SU-DHL-6 (cell line): ENCODE results near the gene BMP7.

Experiments
- CTCF ChIP-seq: fragments of 200-600 bp; sonication (generic); IDR thresholded peaks from one replicate; pipeline ENCODE4 v1.5.1; 2017; ENCODE audit warnings: antibody characterized with exemption, mild to moderate bottlenecking, low read length, moderate library complexity; ENCODE audit not compliant: insufficient read depth, poor library complexity, severe bottlenecking
- EZH2phosphoT487 ChIP-seq: fragments of 200-600 bp; sonication (generic), shearing (Covaris generic); conservative IDR thresholded peaks from 2 replicates; pipeline ENCODE4 v1.6.1; 2018; ENCODE audit warnings: mild to moderate bottlenecking, antibody characterized with exemption, low read length, moderate library complexity, mixed read lengths

- TF ChIP-seq CTCF (no peak), EZH2phosphoT487 (no peak)
Observed at GRCh38 chr20:57166568-57167291, 99.7 kb downstream of the BMP7 start.
